HuH-7 (cell line): ENCODE data around the gene NT5C2.

ENCODE experiments used
- DNase-seq: peaks from one replicate; pipeline ENCODE4 v3.0.0; 2011; ENCODE audit warnings: low spot score

Gene NT5C2

DNA sequence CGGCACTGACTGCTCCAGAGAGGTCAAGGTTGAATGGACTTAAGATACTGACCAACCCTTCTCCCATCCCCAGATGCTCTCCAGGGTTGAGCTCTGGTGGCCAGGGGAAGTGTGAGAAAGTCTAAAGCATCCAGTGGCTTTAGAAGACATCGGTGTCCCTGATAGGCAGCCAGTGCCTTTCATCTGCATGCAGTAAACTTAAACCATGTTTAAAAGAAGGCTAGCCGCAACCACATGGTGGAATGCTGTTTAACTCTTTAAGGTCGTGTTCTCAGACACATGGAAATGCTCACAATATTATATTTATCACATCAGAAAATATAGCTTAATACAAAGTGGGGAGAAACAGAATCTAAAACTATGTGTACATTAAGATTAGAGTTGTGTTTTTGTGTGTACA is 138.0 kb downstream of the NT5C2 start:
- no peak for DNase-seq

DNA sequence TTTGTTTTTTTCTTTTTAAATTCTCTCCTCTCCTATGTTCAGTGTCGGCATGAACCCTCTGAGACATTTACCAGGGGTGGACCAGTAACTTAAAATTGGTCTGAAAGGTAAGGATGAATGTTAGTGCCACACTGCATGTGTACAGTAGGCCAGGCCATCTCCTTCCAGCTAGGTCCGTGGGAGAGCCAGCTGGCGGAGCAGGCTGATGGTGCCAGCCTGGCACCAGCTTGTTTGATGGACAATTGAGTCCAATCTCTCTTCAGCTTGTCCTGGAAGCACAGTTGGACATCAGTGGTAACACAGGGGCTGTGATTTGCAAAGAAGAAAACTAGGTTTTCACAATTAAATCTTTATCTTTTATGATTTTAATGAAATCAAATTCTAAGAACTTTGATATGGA is 138.5 kb downstream of the NT5C2 start:
- DNase-seq = no peak

DNA sequence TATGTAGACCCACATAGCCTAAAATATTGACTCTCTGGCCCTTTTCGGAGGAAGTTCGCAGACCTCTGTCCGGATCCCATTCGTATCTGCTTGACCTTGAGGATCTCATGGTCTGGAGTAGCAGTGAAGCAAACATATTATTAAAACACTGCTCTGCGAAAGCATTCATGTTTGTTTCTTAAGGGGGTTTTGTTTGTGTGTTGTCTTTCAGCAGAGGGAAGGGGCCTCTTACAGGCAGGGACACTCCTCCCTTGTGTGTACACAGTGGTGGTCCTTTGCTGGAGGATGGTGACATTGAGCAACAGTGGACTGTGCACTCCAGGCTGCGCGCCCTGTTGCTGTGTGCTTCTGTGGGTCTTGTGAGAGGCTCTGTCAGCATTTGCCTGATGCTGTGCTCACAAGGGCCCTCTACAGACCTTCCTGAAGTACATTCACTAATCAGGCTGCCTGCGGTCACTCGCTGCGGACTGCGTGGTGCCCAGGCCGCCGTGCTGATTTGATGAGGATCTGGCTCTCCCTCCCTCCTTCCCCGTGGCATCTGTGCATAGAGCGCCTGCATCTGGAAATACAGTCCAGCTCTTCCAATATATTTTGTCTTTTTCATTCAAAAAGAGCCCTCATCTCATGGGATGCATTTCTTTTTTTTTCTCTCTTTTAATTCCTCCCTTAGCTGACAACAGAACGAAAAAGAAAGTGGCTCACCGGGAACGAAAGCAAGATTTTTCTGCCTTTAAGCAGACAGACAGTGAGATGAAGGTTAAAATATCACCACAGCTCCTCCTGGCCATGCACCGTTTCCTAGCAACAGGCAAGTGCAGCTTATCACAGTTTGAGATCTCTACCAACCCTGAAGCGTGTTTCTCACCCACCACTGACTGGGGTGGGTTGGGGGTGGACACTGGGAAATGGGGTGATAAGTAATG is 139.2 kb downstream of the NT5C2 start:
- peak; percentile 80 for DNase-seq

DNA sequence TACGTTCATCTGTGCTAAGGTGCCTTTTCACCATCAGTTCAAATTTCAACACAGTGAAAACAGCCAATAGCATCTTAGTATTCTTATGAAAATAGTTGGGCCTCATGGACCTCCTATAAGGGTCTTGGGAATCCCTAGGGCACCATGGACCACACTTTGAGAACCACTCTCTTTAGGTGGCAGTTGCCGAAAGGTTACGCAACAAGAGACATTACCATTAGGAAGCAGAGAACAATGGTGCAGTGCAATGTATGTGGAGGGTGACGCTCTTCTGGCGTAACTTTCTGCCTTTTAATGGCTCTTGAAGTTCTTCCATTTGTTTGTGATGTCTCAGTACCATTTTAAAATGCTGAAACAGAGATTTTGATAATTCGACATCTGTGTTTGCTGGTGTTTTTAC is 143.8 kb downstream of the NT5C2 start:
- no peak for DNase-seq

- DNase-seq = no peak
These were observed 145.7 kb downstream of the NT5C2 start for GRCh38 chr10:103047381-103047780.

DNA sequence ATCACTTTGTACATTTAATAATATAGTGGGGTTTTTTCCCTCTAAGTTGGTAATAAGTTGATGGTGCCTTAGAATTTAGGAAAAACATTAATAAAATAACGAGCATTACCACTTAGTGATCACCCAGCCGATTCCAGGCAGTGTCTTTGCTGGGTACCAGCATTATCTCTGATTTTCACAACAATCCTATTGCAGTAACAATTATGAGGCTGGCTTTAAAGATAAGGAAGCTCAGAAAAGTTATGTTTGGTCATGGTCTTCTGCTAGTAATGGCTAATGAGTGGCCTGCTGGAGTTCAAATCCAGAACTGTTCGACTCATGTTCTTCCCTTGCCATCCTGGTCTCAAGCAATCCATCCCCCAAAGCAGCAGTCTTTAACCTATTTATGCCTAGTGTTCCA is 147.1 kb downstream of the NT5C2 start:
- DNase-seq = no peak

GRCh38 chr10:103044942-103045489 is 148.1 kb downstream of the NT5C2 start:
- DNase-seq = no peak

DNA sequence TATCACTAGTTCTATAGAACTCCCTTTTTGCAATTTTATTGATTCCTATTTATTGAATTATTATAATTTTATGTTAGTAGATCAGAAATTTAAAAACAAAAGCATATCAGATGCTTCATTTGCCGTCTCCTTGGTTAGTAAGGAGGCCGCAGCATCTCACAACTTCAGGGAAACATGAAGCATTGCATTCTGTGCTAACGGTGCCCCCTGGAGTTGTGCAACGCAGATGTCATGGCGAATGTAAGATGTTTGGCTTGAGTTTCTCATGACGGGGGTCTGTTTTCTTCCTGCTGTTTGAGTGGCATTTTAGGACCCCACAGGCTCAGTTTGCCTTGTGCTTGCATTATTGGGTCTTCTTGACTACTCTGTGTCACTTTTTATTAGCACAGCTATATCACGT is 150.2 kb downstream of the NT5C2 start:
- DNase-seq = no peak

GRCh38 chr10:103042129-103042528 is 150.9 kb downstream of the NT5C2 start:
- DNase-seq = no peak

- DNase-seq = no peak
These were observed 151.7 kb downstream of the NT5C2 start for GRCh38 chr10:103041391-103041790.

- no peak for DNase-seq
These were observed 152.7 kb downstream of the NT5C2 start for GRCh38 chr10:103040418-103040817.

DNA sequence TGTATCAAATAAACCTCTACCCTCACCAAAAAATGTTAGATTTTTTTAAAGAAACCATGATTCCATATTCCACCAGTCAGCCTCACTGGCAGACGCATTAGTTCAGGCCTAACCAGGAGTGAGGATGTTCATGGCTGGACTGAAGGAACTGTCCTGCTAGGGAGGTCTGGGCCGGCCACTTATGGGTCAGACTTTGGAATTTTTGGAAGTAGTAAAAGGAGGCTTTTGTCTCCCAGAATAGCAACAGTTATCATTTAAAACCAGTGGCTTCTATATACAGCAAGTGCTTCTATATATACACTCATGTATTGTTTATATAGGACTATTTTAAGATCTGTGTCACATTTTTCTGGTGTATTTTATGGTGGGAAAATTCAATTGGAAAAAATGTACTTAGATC is 154.5 kb downstream of the NT5C2 start:
- no peak for DNase-seq
